ENCODE data around the gene FBXO42. TPM values are rescaled to one million over a fixed set of nuclear protein-coding genes. Genes with fewer than 3 reads are reported as not detected.
"Not testable (repeated sequence)": the region's sequence is repeated elsewhere in the genome, so short reads cannot be mapped to it uniquely, and the experiment has no call there.

FBXO42 gene
- total RNA-seq, 1 experiment from 2014 or later: 11.4 TPM

DNA sequence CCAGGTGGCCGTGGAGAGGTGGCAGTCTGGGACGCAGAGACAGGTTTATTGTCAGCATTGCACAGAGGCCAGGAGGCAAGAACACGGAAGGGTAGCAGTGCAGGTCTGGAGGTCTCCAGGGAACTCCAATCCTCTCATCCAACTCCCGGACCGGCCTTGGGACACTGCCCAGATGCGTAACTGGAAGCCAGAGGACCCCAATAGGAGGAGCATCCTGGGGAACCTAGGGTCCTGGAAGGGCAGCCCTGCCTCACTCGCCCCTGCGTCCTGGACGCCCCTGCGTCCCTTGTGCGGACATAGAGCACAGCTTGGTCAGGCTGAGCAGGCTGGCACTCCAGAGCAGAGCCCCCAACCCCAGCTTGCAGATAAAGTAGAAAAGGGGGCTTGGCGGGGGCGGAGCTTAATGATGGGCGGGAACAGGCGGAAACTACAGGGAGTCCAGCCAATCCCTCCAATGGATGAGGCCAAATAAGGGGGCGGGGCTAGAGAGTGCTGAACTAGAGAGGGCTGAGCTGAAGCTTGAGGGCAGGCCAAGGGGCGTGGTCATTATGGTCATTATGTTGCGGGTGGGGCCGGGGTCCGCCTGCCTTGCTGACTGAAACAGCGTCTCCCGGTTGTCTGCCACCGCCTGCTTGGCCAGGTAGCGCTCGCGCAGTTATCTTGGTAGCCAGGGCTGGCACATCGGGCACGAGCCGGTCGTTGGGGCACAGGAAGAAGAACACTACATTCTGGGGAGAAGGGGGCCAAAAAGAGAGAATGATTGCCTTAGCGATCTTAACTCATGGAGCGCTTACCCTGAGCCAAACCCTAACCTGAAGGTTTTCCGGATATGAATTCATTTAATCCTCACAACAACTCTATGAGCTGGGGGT lies 136.2 kb downstream of the FBXO42 start:
- in situ Hi-C loops (cut with HindIII; ENCODE audit: low pct_unique_long_range_greater_than_20kb, low sequenced_read_pairs): no loop called here
- no peak for DNase-seq (ENCODE audit: low read depth)

DNA sequence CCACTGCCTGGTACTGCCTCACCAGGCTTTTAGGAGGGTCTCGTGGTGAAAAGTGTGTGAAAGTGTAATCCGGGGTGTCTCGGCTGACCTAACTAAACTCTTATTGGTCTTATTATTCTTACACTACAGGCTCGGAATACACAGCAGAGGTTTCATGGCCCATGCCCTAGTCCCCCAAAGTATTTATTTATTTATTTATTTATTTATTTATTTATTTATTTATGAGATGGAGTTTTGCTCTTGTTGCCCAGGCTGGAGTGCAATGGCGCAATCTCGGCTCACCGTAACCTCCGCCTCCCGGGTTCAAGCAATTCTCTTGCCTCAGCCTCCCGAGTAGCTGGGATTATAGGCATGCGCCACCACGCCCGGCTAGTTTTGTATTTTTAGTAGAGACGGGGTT lies 137.0 kb downstream of the FBXO42 start:
- in situ Hi-C loops (cut with HindIII; ENCODE audit: low pct_unique_long_range_greater_than_20kb, low sequenced_read_pairs): not testable (repeated sequence)

GRCh38 chr1:16213544-16213943 lies 138.7 kb downstream of the FBXO42 start:
- in situ Hi-C loops (cut with HindIII; ENCODE audit: low pct_unique_long_range_greater_than_20kb, low sequenced_read_pairs); DNase-seq (ENCODE audit: low read depth): not testable (repeated sequence)

More for the DNA sequence above, 137.0 kb downstream of the FBXO42 start:
- not testable (repeated sequence) for DNase-seq (ENCODE audit: low read depth)

DNA sequence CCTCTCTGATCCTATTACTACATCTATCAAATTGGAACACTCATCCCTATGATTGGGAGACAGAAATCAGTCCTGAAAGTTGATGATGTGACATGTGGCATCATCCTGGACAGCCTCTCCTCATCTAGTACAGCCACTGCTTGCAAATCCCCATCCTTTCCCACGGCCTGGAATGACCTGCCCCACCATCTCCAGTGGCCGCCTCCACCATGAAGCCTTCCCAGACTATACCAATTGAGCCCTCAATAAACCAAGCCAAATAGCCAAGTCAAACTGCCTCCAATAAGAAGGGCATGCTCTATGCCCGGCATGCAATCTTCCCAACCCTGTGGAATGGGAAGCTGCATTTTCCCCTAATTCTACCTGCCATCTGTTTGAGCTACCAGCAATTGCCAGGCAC lies 139.3 kb downstream of the FBXO42 start:
- DNase-seq (ENCODE audit: low read depth): no peak
- in situ Hi-C loops (cut with HindIII; ENCODE audit: low pct_unique_long_range_greater_than_20kb, low sequenced_read_pairs): no loop called here

DNA sequence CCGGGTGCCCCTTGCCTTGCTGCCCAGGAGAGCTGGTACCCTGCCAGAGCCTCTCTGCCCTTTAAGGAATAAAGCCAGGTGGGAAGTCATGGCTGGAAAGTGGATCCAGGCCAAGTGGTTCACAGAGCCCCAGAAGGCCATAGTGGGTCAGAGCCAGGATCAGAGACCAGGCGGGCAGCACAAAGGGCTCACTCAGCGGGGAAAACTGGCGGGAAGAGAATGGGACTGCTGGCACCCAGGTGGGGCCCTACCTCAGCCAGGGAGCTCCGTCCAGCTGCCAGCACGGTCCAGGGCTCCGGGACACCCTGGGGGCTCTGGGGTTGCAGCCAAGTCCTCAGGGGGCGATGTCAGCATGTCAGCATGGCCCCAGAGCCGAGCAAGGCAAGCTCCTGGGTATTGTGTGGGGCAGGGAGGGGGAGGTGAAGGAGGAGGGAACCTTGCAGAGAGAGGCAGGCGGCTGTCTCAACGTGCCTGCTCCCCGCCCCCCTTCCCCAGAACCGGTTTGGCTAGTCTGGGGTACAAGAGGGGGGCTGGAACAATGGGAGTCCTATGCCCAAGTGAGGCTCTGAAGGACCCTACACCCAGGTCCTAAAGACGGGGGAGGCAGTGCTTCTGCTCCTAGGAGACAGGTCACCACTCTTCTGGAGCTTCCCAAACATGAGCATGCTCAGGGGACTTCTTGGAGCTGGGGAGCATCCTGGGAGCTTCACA lies 139.9 kb downstream of the FBXO42 start, which contains the start of gene ARHGEF19:
Gene ARHGEF19, minus strand, starts transcription at position 402 of the 711 bp plus-strand sequence. CDS start 3,598 bp downstream, outside the sequence.
- DNase-seq (ENCODE audit: low read depth): no peak
- in situ Hi-C loops (cut with HindIII; ENCODE audit: low pct_unique_long_range_greater_than_20kb, low sequenced_read_pairs): no loop called here

DNA sequence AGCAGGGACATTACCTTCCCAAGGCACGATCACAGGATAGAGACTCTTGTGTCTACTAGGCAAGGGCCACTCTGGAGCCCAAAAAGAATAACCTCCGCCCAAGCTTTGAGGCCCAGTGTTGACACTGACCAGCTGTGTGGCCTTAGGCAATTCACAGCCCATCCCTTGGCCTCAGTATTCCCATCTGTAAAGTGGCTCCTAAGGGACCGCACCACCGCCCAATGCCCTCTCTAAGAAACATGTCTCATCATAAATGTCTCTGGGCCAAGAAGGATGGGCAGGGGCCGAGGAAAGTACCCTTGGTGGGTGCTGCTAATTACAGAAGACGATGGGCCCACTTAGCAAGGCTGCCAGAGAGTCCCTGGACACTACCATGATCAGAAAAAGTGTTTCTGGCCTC lies 140.5 kb downstream of the FBXO42 start:
- no peak for DNase-seq (ENCODE audit: low read depth)
- in situ Hi-C loops (cut with HindIII; ENCODE audit: low pct_unique_long_range_greater_than_20kb, low sequenced_read_pairs): no loop called here

DNA sequence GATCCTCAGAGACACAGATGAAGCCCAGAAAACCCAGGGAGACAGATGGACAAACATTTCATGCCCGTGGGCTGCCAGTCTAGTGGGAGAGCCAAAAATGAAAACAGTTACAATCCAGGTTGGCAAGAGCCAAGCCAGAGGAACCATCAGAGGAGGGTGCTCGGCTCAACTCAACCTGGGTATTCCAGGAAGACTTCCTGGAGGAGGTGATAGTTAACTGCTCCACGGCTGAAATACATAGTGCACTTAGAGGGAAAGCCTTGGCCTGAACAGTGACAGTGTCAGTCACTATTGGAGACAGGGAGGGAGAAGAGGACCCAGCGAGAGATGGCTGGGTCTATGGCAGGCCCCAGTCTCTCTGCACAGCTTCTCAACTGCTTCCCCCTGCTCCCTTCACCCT lies 141.7 kb downstream of the FBXO42 start:
- no peak for DNase-seq (ENCODE audit: low read depth)
- in situ Hi-C loops (cut with HindIII; ENCODE audit: low pct_unique_long_range_greater_than_20kb, low sequenced_read_pairs): no loop called here

- in situ Hi-C loops (cut with HindIII; ENCODE audit: low pct_unique_long_range_greater_than_20kb, low sequenced_read_pairs): no loop called here
- no peak for DNase-seq (ENCODE audit: low read depth)
These were observed 142.4 kb downstream of the FBXO42 start for GRCh38 chr1:16209847-16210407.

DNA sequence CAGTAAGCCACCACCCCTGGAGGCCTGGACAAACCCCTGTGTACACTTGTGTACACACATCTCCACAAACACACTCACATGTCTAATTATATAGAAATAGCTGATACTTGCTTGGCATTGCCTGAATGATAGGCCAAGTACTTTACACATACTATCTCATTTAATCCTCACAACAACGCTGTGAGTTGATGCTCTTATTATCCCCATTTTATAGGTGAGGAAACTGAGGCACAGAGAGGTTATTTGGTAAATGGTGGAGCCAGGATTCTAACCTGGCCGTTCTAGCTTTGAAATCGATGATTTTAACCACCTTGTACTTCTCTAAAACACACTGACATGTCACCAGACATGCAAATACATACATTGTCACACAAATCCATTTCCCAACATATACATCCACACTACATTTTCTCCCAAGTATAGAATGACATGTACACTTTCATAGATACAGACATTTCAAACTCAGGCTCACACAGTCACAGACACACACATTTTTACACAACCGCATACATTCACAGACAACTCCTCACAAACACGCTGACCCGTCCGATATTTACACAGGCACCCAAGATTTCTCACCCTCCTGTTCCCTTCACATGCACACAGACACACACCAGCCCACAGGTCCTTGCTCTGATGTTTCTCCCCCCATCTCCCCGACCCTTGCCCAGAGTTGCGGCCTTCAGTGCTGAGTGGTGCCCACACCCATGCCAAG lies 143.0 kb downstream of the FBXO42 start:
- in situ Hi-C loops (cut with HindIII; ENCODE audit: low pct_unique_long_range_greater_than_20kb, low sequenced_read_pairs): no loop called here
- DNase-seq (ENCODE audit: low read depth): no peak

- DNase-seq (ENCODE audit: low read depth): no peak
- in situ Hi-C loops (cut with HindIII; ENCODE audit: low pct_unique_long_range_greater_than_20kb, low sequenced_read_pairs): no loop called here
These were observed 143.9 kb downstream of the FBXO42 start for GRCh38 chr1:16208270-16208987.

- no peak for DNase-seq (ENCODE audit: low read depth)
- in situ Hi-C loops (cut with HindIII; ENCODE audit: low pct_unique_long_range_greater_than_20kb, low sequenced_read_pairs): no loop called here
These were observed 144.7 kb downstream of the FBXO42 start for GRCh38 chr1:16207318-16208269.

DNA sequence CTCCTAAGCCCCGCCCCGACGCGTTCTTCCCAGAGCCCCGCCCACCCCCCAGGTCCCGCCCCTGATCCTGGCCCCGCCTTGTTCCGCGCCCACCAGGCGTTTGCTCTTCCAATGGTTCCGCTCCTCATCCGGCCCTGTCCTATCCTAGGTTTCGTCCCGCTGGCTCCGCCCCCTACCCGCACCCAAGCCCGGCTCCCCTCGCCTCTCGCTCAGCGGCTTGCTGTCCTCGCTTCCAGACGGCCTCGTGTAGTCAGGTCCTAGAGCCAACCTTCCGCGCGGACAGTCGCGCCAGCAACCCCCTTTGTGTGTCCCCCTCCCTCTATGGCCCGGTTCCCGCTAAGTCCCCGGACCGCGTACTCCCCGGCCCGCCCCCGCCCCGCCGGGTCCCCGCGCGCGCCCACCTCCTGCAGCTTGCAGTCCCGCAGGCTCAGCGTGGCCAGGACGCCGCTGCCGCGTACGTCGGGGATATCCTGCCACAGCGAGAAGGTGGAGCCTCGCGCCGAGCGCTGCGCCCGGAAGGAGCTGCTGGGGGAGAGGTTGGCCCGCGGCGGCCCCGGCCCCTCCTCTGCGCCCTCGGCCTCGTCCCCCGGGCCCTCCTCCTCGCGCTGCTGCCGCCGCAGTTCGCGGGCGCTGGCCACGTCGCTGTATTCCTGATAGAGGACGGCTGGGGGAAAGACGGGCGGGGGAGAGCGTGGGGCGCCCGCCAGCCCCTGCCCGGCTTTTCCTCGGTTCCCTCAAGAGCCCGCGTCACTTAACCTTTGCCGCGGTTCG lies 145.5 kb downstream of the FBXO42 start:
- in situ Hi-C loops (cut with HindIII; ENCODE audit: low pct_unique_long_range_greater_than_20kb, low sequenced_read_pairs): no loop called here

DNA sequence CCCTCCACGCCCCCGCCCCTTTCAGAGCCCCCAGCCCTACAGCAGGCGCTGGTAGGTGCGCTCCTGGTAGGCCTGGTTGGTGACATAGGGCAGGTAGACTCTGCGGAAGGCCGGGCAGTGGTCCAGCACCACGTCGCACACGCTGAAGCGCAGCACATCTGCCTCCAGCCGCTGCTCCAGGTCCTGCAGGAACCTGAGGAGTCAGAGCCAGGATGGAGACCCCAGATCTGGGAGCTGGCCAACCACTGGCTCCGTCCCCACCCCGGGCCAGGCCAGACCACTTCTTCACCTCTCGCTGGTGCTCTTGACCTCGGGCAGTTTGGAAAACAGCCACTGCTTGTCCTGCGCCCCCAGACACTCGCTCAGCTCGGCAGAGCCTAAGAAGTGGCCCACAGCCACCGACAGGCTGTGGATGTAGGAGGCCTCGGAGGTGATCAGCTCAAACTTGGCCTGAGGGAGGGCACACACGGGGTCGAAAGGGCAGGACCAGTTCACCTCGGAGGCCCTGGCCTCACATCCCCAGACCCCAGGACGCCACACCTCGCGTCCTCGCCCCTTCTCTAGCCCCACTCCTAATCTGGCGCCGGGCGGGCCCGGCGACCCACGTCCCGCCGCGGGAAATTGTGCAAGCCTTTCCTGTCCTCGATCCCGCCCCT lies 146.3 kb downstream of the FBXO42 start:
- in situ Hi-C loops (cut with HindIII; ENCODE audit: low pct_unique_long_range_greater_than_20kb, low sequenced_read_pairs): no loop called here
- DNase-seq (ENCODE audit: low read depth): no peak

More for the DNA sequence above, 145.5 kb downstream of the FBXO42 start:
- peak; percentile 91 for DNase-seq (ENCODE audit: low read depth)

DNA sequence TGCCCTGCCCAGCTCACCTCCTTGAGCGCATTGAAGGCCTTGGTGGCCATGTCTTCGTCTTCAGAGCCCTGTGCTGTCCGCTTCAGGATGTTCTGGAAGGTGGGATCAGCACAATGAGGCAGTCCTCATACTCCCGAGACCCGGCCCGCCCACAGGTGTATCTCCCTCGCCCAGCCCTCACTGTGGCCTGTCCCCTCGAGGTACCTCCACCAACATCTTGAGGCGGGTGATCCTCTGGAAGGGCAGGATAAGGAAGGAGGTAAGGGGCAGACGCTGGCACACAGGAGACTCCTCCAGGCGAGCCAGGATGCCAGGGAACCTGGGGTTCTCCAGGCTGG lies 147.0 kb downstream of the FBXO42 start:
- in situ Hi-C loops (cut with HindIII; ENCODE audit: low pct_unique_long_range_greater_than_20kb, low sequenced_read_pairs): no loop called here
- DNase-seq (ENCODE audit: low read depth): no peak

DNA sequence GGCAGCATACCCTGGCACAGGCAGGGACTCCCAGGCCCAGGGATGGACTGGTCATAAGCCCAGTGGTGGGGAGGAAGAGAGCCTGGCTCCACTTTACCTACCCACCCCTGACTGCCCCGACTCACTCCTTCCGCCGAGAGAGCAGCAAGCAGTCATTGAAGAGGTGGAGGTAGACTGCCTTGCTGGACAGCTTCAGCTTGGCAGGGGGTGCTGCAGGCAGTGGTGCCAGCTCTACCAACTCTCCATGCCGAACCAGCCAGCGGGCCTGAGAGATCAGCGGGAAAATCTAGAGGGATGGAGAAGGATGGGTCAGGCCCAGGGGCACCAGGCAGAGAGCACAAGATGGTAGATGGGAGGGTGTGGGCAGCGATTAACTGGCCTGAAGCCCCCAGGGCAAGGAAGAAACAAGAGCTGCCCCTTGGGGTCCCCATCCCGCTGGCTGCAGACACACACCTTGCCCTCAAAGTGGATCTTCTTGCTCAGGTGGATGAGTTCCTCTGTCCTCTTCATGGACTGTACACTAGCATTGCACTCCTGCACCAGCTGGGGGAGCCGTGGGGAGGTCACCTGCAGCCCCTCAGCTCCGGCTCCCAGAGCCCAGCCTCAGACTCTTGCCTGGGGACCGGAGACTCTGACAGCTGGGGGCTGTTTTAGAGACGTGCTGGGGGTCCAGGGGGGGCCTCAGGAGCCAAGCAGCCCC lies 147.5 kb downstream of the FBXO42 start:
- in situ Hi-C loops (cut with HindIII; ENCODE audit: low pct_unique_long_range_greater_than_20kb, low sequenced_read_pairs): no loop called here
- DNase-seq (ENCODE audit: low read depth): no peak
